Activated B cell treated with CpG ODN at 0.5 μM for 24 hours (primary cell): ENCODE measurements around the gene PFKFB1. TPM values are rescaled to one million over a fixed set of nuclear protein-coding genes. Genes with fewer than 3 reads are reported as not detected.

ENCODE experiments used
- ATAC-seq: fragments of 200-7000 bp; cut with Tn5 transposase; one replicate; pipeline ENCODE4 v1.10.0; 2021; ENCODE audit warnings: low read depth, mild to moderate bottlenecking, moderate library complexity
- CTCF ChIA-PET: fragments of 350-600 bp; sonication (Branson Sonifier 250); formaldehyde crosslinking; loops from one replicate; lab custom pipeline; 2021; ENCODE audit warnings: antibody characterized with exemption; lab: Charles Lee
- POLR2A ChIA-PET: fragments of 350-600 bp; sonication (Branson Sonifier 250); formaldehyde crosslinking; loops from one replicate; lab custom pipeline; 2021; ENCODE audit warnings: antibody characterized with exemption; lab: Charles Lee
- DNase-seq: peaks from one replicate; pipeline ENCODE4 v3.0.0; 2022
- H3K27ac Mint-ChIP-seq: one replicate; pipeline ENCODE4 v1.8.0; 2020; ENCODE audit warnings: mixed read lengths
- H3K27me3 Mint-ChIP-seq: one replicate; pipeline ENCODE4 v1.8.0; 2021; ENCODE audit warnings: mixed read lengths
- H3K36me3 Mint-ChIP-seq: one replicate; pipeline ENCODE4 v1.8.0; 2021; ENCODE audit warnings: low read depth, mixed read lengths
- H3K4me1 Mint-ChIP-seq: one replicate; pipeline ENCODE4 v1.8.0; 2021; ENCODE audit warnings: mixed read lengths
- H3K4me3 Mint-ChIP-seq: one replicate; pipeline ENCODE4 v1.8.0; 2020; ENCODE audit warnings: mild to moderate bottlenecking, mixed read lengths
- H3K9me3 Mint-ChIP-seq: one replicate; pipeline ENCODE4 v1.8.0; 2020; ENCODE audit warnings: mixed read lengths
- intact Hi-C: fragments of 100-400 bp; cut with micrococcal nuclease; formaldehyde crosslinking; loops from one replicate; pipeline ENCODE4 v1.15.1; 2024
- total RNA-seq: library from RNA; stranded (reverse); gene quantifications from 2 replicates; pipeline ENCODE4 v1.2.3, GENCODE V29; 2022
- TF ChIP-seq, protein P1 (sequence below): fragments of 200-600 bp; IDR thresholded peaks from one replicate; pipeline ENCODE4 v1.8.0; 2022; ENCODE audit warnings: antibody characterized with exemption, mild to moderate bottlenecking

PFKFB1 gene
- total RNA-seq: 0.71 and 0.73 TPM in 2 replicates

DNA sequence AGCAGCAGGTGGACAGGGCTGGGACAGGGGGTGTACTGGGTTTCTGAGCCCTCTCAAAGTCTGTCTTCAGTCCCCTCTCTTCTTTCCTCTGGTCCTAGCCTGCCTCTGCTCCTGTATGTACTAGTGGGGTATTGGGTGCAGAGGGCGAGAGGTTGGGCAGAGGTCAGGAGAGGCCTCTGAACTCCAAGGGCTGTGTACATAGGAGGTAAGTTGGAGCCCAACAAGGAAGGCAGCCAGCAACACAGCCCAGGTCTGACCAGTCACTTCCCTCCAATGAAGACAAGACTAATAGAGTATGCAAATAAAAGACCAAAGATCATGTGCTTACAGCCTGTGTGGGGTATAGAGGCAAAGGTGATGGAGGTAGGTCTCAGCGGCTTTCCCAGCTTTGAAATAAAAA lies at the start of gene PFKFB1:
Gene PFKFB1 (minus strand): TSS at position 90 of the 400 bp plus-strand sequence. CDS start 181 bp downstream, outside the sequence.
- ChIA-PET CTCF (no interaction called here), POLR2A (no interaction called here)
- Mint-ChIP-seq H3K4me3 (no peak within 1 kb of the TSS), H3K9me3 (no peaks in the 10 kb centered on the region), H3K27ac (peak within 1 kb of the TSS; percentile 63), H3K4me1 (peaks cover 8% of the 10 kb centered on the region), H3K27me3 (no peaks in the 10 kb centered on the region), H3K36me3 (no peaks in the 10 kb centered on the region)
- intact Hi-C loops: no loop called here
- TF ChIP-seq, protein P1, sequence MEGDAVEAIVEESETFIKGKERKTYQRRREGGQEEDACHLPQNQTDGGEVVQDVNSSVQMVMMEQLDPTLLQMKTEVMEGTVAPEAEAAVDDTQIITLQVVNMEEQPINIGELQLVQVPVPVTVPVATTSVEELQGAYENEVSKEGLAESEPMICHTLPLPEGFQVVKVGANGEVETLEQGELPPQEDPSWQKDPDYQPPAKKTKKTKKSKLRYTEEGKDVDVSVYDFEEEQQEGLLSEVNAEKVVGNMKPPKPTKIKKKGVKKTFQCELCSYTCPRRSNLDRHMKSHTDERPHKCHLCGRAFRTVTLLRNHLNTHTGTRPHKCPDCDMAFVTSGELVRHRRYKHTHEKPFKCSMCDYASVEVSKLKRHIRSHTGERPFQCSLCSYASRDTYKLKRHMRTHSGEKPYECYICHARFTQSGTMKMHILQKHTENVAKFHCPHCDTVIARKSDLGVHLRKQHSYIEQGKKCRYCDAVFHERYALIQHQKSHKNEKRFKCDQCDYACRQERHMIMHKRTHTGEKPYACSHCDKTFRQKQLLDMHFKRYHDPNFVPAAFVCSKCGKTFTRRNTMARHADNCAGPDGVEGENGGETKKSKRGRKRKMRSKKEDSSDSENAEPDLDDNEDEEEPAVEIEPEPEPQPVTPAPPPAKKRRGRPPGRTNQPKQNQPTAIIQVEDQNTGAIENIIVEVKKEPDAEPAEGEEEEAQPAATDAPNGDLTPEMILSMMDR: no peak
- DNase-seq (no peak), ATAC-seq (no peak)

DNA sequence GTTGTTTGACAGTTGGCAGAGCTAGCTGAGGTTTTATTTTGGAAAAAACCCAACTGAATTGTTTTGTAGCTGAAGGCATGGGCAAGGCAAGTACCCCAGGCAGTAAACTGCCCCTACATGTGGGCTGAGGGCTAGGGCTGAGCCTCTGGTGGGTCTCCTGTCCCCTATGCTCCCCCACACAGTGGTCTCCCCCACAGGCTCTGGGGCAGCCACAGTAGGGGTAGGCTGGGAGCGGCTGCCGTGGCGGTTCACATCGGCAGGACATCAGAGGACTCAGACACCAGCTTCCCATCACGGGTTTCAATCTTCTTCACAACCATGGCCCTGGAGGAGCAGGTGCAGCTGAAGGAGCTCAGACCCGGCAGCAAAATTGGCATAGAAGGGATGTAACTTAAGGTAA lies 47.5 kb upstream of the PFKFB1 start:
- Mint-ChIP-seq H3K4me1 (no peaks in the 10 kb centered on the region), H3K9me3 (no peaks in the 10 kb centered on the region), H3K27me3 (no peaks in the 10 kb centered on the region), H3K27ac (no peak overlapping the region), H3K4me3 (no peak overlapping the region), H3K36me3 (no peaks in the 10 kb centered on the region)
- no peak for DNase-seq
- TF ChIP-seq, protein P1: no peak
- CTCF ChIA-PET: no interaction called here
- intact Hi-C loops: no loop called here
- POLR2A ChIA-PET: no interaction called here
- ATAC-seq: no peak

DNA sequence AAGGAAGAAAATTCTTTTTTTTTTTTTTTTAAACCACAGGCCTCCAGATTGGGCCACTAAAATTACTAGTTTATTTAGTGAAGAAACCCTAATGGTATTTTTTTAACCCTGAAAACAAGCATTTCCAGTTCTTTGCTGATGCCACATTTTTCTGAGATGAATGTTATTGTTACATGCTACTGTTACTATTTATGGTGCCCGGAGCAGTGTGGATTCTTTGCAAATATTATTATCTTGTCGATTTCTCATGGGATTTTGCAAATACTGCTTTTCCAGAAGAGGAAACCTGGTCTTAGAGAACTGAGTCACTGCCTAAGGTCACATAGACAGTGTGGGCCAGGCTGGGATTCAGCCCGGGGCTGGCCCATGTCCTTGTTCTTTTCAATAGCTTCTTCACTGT lies 45.5 kb upstream of the PFKFB1 start:
- Mint-ChIP-seq H3K27ac (no peak overlapping the region), H3K4me3 (no peak overlapping the region), H3K9me3 (no peaks in the 10 kb centered on the region), H3K36me3 (no peaks in the 10 kb centered on the region), H3K27me3 (no peaks in the 10 kb centered on the region), H3K4me1 (no peaks in the 10 kb centered on the region)
- POLR2A ChIA-PET: no interaction called here
- intact Hi-C loops: no loop called here
- CTCF ChIA-PET: no interaction called here
- TF ChIP-seq, protein P1: no peak
- no peak for ATAC-seq
- DNase-seq: no peak

DNA sequence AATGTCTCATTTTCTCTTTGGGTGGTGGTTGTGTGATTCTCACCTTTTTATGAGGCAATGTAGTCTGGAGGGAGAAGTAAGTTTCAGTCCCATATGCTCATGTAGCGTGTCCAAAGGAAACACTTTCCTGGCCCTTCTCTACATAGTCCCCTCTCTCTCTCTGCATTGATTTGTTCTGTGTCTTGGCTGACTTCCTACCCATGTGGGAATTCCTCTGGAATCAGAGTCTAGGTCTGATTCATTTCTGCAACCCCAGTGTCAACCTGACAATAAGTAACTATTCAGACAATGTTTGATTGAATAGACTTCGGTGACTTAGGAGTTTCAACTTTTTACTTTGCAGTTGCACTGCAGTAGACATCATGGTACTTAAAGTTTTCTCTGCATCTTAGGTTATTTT lies 39.4 kb upstream of the PFKFB1 start:
- H3K4me3 Mint-ChIP-seq: no peak overlapping the region
- no peaks in the 10 kb centered on the region for H3K9me3 Mint-ChIP-seq
- no peaks in the 10 kb centered on the region for H3K27me3 Mint-ChIP-seq
- CTCF ChIA-PET: no interaction called here
- ATAC-seq (no peak), DNase-seq (no peak)
- no peaks in the 10 kb centered on the region for H3K4me1 Mint-ChIP-seq
- H3K36me3 Mint-ChIP-seq: no peaks in the 10 kb centered on the region
- POLR2A ChIA-PET: no interaction called here
- intact Hi-C loops: no loop called here
- TF ChIP-seq, protein P1: no peak
- no peak overlapping the region for H3K27ac Mint-ChIP-seq

DNA sequence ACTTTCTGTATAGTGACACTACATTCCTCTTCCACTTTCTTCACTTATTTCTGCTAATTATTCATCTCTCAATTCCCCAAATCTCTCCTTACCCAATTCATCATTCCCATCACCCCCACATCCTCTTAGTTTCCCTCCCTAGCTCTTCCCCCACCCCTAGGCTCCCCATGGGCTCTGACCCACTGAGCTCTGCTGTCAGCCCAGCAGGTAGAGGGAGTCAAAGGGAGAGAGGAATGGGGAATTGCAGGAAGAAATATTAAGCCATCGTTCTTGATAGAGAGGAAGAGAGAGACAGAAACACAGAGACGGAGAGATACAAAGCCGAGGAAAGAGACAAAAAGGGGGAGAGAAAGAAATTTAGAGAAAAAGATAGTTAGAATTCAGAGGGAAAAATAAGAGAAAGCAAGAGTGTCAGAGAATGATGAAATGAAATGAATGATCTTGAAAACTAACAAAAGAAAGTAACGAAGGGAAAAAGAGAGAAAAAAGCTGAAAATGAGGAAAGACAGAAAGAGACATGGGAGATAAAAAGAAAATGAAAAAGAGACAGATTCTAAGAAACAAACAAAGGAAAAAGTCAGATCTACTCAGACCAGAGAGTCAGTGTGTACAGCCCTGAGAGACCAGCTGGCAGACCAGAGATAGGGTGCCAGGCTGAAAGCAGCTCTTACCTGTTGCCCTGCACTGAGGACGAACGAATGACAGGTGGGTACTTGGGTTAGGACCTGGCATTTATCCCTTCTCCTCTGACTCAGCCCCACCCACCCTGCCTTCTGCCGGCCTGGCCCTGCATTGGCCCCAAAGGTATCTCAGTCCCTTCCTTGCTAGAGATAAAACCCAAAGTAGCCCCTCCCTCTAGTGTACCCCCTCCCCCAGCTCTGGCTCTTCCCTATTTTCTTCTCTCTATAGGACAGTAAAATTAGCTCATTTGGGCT lies 36.5 kb upstream of the PFKFB1 start, which contains the start of gene ALAS2:
Gene ALAS2 (minus strand): TSS at position 707 of the 935 bp plus-strand sequence. CDS start 4,977 bp downstream, outside the sequence.
- intact Hi-C loops: no loop called here
- Mint-ChIP-seq H3K9me3 (no peaks in the 10 kb centered on the region), H3K4me1 (no peaks in the 10 kb centered on the region), H3K4me3 (no peak within 1 kb of the TSS), H3K27me3 (no peaks in the 10 kb centered on the region), H3K27ac (no peak within 1 kb of the TSS), H3K36me3 (no peaks in the 10 kb centered on the region)
- ChIA-PET POLR2A (no interaction called here), CTCF (no interaction called here)
- TF ChIP-seq, protein P1: no peak
- ATAC-seq (no peak), DNase-seq (no peak)
